Measurements from ENCODE around the gene GRIA4.

DNA sequence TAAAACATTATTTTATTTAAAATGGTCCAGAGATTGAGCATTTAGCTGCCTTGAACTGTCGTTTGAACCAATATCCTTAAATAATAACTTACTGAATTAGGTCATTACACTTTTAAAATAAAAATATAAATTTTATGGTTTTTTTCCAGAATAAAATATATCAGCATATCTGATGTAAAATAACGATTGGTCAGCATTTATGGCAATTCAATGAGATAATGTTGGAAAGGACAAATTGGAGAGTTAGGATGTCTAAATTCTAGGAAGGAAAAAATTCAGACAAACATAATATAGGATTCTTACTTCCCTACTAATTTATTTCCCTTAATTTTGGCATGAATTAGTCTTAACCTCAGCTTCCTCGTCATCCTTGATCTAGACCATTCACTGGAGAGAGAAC is 113.4 kb downstream of the GRIA4 start:
- TF ChIP-seq, protein P1, sequence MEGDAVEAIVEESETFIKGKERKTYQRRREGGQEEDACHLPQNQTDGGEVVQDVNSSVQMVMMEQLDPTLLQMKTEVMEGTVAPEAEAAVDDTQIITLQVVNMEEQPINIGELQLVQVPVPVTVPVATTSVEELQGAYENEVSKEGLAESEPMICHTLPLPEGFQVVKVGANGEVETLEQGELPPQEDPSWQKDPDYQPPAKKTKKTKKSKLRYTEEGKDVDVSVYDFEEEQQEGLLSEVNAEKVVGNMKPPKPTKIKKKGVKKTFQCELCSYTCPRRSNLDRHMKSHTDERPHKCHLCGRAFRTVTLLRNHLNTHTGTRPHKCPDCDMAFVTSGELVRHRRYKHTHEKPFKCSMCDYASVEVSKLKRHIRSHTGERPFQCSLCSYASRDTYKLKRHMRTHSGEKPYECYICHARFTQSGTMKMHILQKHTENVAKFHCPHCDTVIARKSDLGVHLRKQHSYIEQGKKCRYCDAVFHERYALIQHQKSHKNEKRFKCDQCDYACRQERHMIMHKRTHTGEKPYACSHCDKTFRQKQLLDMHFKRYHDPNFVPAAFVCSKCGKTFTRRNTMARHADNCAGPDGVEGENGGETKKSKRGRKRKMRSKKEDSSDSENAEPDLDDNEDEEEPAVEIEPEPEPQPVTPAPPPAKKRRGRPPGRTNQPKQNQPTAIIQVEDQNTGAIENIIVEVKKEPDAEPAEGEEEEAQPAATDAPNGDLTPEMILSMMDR (IDR thresholded peaks at IDR 0.05), result no peak
- TF ChIP-seq TCF12 (IDR thresholded peaks at IDR 0.05) (no peak), POLR2AphosphoS5 (IDR thresholded peaks at IDR 0.05; ENCODE audit: low read depth, low read length) (no peak), NFIC (IDR thresholded peaks at IDR 0.05; ENCODE audit: borderline replicate concordance) (no peak), FOXJ3 (CRISPR knock-in tag; IDR thresholded peaks at IDR 0.05) (no peak), GABPA (IDR thresholded peaks at IDR 0.05; ENCODE audit: low read depth) (no peak), EP300 (IDR thresholded peaks at IDR 0.05; ENCODE audit: borderline replicate concordance in 1 of 2, low read depth in 1 of 2, low read length in 1 of 2) (no peak), MXI1 (IDR thresholded peaks at IDR 0.05; ENCODE audit: low read depth, low read length) (no peak)
- TF ChIP-seq, protein P2, sequence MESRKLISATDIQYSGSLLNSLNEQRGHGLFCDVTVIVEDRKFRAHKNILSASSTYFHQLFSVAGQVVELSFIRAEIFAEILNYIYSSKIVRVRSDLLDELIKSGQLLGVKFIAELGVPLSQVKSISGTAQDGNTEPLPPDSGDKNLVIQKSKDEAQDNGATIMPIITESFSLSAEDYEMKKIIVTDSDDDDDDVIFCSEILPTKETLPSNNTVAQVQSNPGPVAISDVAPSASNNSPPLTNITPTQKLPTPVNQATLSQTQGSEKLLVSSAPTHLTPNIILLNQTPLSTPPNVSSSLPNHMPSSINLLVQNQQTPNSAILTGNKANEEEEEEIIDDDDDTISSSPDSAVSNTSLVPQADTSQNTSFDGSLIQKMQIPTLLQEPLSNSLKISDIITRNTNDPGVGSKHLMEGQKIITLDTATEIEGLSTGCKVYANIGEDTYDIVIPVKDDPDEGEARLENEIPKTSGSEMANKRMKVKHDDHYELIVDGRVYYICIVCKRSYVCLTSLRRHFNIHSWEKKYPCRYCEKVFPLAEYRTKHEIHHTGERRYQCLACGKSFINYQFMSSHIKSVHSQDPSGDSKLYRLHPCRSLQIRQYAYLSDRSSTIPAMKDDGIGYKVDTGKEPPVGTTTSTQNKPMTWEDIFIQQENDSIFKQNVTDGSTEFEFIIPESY (IDR thresholded peaks at IDR 0.05; ENCODE audit: borderline replicate concordance, low read depth), result no peak
- TF ChIP-seq, protein P3, sequence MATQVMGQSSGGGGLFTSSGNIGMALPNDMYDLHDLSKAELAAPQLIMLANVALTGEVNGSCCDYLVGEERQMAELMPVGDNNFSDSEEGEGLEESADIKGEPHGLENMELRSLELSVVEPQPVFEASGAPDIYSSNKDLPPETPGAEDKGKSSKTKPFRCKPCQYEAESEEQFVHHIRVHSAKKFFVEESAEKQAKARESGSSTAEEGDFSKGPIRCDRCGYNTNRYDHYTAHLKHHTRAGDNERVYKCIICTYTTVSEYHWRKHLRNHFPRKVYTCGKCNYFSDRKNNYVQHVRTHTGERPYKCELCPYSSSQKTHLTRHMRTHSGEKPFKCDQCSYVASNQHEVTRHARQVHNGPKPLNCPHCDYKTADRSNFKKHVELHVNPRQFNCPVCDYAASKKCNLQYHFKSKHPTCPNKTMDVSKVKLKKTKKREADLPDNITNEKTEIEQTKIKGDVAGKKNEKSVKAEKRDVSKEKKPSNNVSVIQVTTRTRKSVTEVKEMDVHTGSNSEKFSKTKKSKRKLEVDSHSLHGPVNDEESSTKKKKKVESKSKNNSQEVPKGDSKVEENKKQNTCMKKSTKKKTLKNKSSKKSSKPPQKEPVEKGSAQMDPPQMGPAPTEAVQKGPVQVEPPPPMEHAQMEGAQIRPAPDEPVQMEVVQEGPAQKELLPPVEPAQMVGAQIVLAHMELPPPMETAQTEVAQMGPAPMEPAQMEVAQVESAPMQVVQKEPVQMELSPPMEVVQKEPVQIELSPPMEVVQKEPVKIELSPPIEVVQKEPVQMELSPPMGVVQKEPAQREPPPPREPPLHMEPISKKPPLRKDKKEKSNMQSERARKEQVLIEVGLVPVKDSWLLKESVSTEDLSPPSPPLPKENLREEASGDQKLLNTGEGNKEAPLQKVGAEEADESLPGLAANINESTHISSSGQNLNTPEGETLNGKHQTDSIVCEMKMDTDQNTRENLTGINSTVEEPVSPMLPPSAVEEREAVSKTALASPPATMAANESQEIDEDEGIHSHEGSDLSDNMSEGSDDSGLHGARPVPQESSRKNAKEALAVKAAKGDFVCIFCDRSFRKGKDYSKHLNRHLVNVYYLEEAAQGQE (IDR thresholded peaks at IDR 0.05; ENCODE audit: low read depth, low read length), result no peak
- TF ChIP-seq, protein P4, sequence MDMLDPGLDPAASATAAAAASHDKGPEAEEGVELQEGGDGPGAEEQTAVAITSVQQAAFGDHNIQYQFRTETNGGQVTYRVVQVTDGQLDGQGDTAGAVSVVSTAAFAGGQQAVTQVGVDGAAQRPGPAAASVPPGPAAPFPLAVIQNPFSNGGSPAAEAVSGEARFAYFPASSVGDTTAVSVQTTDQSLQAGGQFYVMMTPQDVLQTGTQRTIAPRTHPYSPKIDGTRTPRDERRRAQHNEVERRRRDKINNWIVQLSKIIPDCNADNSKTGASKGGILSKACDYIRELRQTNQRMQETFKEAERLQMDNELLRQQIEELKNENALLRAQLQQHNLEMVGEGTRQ (IDR thresholded peaks at IDR 0.05; ENCODE audit: borderline replicate concordance, low read depth, low read length), result no peak

Data from SK-N-SH (cell line).